MM.1S (cell line): ENCODE results near the gene TMEM19.

ENCODE experiments used
- EZH2 ChIP-seq: fragments of 300-600 bp; sonication (generic); optimal IDR thresholded peaks from 2 replicates; pipeline ENCODE3; 2017; ENCODE audit warnings: low read depth, mild to moderate bottlenecking, antibody characterized with exemption, low read length, mixed read lengths
- TF ChIP-seq, protein P1 (sequence below): fragments of 300-600 bp; sonication (generic); IDR thresholded peaks from 2 replicates; pipeline ENCODE4 v1.5.1; 2016; ENCODE audit warnings: antibody characterized with exemption, low read length, mixed read lengths

DNA sequence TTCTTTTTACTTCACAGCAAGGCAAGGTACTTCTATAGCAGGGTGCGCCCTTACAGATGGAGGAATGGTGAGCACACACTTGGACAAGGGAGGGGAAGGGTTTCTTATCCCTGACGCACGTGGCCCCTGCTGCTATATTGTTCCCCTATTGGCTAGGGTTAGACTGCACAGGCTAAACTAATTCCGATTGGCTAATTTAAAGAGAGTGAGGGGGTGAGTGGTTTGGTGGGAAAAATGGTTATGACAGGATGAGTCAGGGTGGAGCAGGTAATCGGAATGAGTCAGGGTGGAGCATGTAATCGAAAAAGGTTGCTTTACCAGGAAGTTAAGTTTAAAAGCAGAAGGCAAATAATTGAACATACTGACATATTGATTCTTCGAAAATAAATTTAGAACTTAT lies 45.1 kb downstream of the TMEM19 start:
- TF ChIP-seq, protein P1, sequence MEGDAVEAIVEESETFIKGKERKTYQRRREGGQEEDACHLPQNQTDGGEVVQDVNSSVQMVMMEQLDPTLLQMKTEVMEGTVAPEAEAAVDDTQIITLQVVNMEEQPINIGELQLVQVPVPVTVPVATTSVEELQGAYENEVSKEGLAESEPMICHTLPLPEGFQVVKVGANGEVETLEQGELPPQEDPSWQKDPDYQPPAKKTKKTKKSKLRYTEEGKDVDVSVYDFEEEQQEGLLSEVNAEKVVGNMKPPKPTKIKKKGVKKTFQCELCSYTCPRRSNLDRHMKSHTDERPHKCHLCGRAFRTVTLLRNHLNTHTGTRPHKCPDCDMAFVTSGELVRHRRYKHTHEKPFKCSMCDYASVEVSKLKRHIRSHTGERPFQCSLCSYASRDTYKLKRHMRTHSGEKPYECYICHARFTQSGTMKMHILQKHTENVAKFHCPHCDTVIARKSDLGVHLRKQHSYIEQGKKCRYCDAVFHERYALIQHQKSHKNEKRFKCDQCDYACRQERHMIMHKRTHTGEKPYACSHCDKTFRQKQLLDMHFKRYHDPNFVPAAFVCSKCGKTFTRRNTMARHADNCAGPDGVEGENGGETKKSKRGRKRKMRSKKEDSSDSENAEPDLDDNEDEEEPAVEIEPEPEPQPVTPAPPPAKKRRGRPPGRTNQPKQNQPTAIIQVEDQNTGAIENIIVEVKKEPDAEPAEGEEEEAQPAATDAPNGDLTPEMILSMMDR, result no peak
- TF ChIP-seq EZH2, result no peak
